ENCODE data around the gene GET4.

DNA sequence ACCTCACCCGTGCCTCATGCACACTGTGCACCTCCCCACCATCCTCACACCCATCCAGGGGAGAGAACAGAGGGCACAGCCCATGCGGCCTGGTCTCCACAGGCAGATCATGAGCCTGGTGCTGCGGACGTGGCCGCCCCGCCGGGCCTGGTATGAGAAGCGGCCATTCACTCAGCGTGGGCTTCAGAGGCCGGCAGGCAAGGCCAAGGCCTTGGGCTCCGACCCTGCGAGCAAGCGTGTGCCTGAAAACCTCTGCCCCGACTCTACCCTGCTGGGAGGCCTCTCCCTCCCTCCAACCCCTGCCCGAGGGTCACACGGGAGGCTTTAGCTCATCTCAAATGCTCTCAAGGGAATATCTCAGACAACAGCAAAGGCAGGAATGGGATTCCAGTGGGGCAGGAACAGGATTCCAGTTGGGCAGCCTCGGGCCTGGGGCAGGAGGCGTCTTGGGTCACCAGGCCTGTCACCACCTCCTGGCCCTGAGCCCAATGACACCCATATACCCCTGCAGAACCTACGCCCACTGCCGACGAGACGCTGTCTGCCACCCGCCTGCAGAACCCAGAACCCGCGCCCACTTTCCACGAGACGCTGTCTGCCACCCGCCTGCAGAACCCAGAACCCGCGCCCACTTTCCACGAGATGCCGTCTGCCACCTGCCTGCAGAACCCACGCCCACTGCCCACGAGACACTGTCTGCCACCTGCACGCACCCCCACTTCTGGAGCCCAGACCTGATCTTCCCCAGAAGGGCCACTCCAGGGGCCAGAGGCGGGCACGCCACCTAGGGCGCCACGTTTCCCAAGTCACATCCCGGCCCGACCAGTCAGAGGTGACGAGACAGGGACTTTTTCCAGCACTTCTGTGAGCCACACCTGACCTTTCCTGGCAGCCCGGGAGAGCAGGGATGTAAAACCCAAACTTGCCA is 39.2 kb downstream of the GET4 start:
- TF ChIP-seq JUND (IDR thresholded peaks at IDR 0.05; ENCODE audit: low read depth, low read length) = no peak
- TF ChIP-seq, protein P1, sequence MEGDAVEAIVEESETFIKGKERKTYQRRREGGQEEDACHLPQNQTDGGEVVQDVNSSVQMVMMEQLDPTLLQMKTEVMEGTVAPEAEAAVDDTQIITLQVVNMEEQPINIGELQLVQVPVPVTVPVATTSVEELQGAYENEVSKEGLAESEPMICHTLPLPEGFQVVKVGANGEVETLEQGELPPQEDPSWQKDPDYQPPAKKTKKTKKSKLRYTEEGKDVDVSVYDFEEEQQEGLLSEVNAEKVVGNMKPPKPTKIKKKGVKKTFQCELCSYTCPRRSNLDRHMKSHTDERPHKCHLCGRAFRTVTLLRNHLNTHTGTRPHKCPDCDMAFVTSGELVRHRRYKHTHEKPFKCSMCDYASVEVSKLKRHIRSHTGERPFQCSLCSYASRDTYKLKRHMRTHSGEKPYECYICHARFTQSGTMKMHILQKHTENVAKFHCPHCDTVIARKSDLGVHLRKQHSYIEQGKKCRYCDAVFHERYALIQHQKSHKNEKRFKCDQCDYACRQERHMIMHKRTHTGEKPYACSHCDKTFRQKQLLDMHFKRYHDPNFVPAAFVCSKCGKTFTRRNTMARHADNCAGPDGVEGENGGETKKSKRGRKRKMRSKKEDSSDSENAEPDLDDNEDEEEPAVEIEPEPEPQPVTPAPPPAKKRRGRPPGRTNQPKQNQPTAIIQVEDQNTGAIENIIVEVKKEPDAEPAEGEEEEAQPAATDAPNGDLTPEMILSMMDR (IDR thresholded peaks at IDR 0.05 in 2 of 3, conservative IDR thresholded peaks at IDR 0.05 in 1 of 3; ENCODE audit: control insufficient read depth in 2 of 3, extremely low read depth in 1 of 3, insufficient read depth in 1 of 3, low read depth in 3 of 3, low read length in 3 of 3) = no peak
- no peak for TF ChIP-seq ZNF274 (IDR thresholded peaks at IDR 0.05; ENCODE audit: insufficient read depth, insufficient read length)
- no peak for TF ChIP-seq POLR2A (IDR thresholded peaks at IDR 0.05; ENCODE audit: low read depth, low read length)
- no peak for TF ChIP-seq BHLHE40 (IDR thresholded peaks at IDR 0.05; ENCODE audit: borderline replicate concordance in 1 of 2, low read depth in 2 of 2, low read length in 1 of 2)
- TF ChIP-seq SIN3A (IDR thresholded peaks at IDR 0.05; ENCODE audit: low read depth, low read length) = no peak
- no peak for TF ChIP-seq HCFC1 (IDR thresholded peaks at IDR 0.05; ENCODE audit: low read length)
- TF ChIP-seq MXI1 (IDR thresholded peaks at IDR 0.05; ENCODE audit: low read depth, low read length) = no peak
- TF ChIP-seq BACH1 (IDR thresholded peaks at IDR 0.05; ENCODE audit: borderline replicate concordance) = no peak
- TF ChIP-seq HDAC2 (IDR thresholded peaks at IDR 0.05) = no peak
- TF ChIP-seq, protein P2, sequence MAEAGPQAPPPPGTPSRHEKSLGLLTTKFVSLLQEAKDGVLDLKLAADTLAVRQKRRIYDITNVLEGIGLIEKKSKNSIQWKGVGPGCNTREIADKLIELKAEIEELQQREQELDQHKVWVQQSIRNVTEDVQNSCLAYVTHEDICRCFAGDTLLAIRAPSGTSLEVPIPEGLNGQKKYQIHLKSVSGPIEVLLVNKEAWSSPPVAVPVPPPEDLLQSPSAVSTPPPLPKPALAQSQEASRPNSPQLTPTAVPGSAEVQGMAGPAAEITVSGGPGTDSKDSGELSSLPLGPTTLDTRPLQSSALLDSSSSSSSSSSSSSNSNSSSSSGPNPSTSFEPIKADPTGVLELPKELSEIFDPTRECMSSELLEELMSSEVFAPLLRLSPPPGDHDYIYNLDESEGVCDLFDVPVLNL (IDR thresholded peaks at IDR 0.05; ENCODE audit: low read depth, low read length) = no peak
- no peak for TF ChIP-seq EZH2 (IDR thresholded peaks at IDR 0.05; ENCODE audit: borderline replicate concordance, control insufficient read depth, low read depth, low read length)
